Bronchial epithelial cell (primary cell): ENCODE results near the gene ENTR1. TPM values are rescaled to one million over a fixed set of nuclear protein-coding genes. Genes with fewer than 3 reads are reported as not detected.
A peak's percentile ranks its signal among the peaks of the same experiment; 100 is the strongest.

ENCODE experiments used
- DNase-seq: peaks from one replicate; pipeline ENCODE4 v3.0.0-alpha.2; 2010; ENCODE audit warnings: low read depth
- FAIRE-seq: peaks from 2 replicates; lab custom pipeline; 2011; peaks lifted over from hg19 to GRCh38; lab: Jason Lieb, UNC
- H3K27me3 ChIP-seq: 2 replicates; pipeline ENCODE4 v1.5.1; 2011; ENCODE audit warnings: low read length; ENCODE audit not compliant: control insufficient read depth, insufficient read depth
- H3K36me3 ChIP-seq: 2 replicates; pipeline ENCODE4 v1.5.1; 2011; ENCODE audit warnings: low read length; ENCODE audit not compliant: control insufficient read depth, insufficient read depth
- H3K4me3 ChIP-seq: 2 replicates; pipeline ENCODE4 v1.5.1; 2011; ENCODE audit warnings: mild to moderate bottlenecking, low read depth, low read length, control low read depth
- CTCF ChIP-seq: IDR thresholded peaks from 2 replicates; pipeline ENCODE4 v1.5.1; 2011; ENCODE audit warnings: mild to moderate bottlenecking, moderate library complexity, low read length, control low read depth, inconsistent platforms; ENCODE audit not compliant: insufficient read depth, severe bottlenecking
- total RNA-seq: library from RNA; depleted of rRNA; stranded (reverse); fragments of >200 nt; gene quantifications from 2 replicates; pipeline ENCODE4 v1.2.1, GENCODE V29; 2014

The ENTR1 gene
- total RNA-seq, 1 donor from 2014 or later = 89.0 TPM

GRCh38 chr9:136418182-136419091 is 8.0 kb upstream of the ENTR1 start:
- no peak for TF ChIP-seq CTCF
- Histone ChIP-seq H3K4me3 (no peak overlapping the region), H3K27me3 (no peaks in the 10 kb centered on the region), H3K36me3 (peaks cover 53% of the 10 kb centered on the region)
- DNase-seq (no peak), FAIRE-seq (no peak)

- H3K4me3 ChIP-seq = no peak overlapping the region
- no peak for TF ChIP-seq CTCF
- DNase-seq (no peak), FAIRE-seq (no peak)
- H3K36me3 ChIP-seq = peaks cover 51% of the 10 kb centered on the region
- H3K27me3 ChIP-seq = no peaks in the 10 kb centered on the region
Observed at GRCh38 chr9:136416914-136417313, 6.5 kb upstream of the ENTR1 start.

DNA sequence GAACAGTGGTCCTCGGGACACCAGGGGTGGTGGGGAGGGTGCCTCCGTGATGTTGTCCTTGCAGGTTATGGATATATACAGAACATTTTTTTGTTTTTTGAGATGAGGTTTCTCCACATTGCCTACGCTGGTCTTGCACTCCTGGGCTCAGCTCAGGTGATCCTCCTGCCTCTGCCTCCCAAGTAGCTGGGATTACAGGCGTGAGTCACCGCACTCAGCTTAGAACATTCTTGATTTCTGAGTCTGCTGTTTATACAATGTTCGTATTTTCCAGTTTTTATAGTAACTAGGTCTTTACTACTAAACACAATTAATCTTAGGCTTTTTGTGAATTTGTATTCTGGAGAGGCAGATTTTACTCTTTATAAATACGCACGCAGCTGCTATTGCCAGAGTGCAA is 6.0 kb upstream of the ENTR1 start:
- DNase-seq = no peak
- Histone ChIP-seq H3K27me3 (no peaks in the 10 kb centered on the region), H3K36me3 (peaks cover 48% of the 10 kb centered on the region), H3K4me3 (no peak overlapping the region)
- no peak for FAIRE-seq
- no peak for TF ChIP-seq CTCF

- Histone ChIP-seq H3K27me3 (no peaks in the 10 kb centered on the region), H3K36me3 (peaks cover 33% of the 10 kb centered on the region), H3K4me3 (no peak overlapping the region)
- DNase-seq = no peak
- TF ChIP-seq CTCF = no peak
- peak; percentile 43 for FAIRE-seq
Observed at GRCh38 chr9:136412962-136413361, 2.5 kb upstream of the ENTR1 start.

DNA sequence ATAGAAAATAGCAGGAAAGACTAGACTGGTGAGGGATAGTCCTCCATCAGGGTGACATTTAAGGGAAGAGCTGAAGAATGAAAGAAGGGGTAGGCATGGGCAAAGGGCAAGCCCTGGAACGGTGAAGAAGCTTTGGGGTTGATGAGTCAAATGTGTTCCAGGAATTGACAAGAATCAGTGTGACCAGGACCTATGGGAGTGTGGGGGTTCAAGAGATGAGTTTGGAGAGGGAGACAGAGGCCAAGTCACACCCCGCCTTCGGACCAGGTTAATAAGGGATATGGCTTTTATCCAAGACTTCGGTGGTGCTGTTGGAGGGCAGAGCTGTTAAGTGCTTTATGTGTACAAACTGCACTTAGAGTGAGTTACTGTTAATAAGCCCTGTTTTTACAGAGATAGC is 964 bp upstream of the ENTR1 start:
- no peak for TF ChIP-seq CTCF

More for the DNA sequence above, 964 bp upstream of the ENTR1 start:
- no peak for FAIRE-seq
- no peak for DNase-seq
- Histone ChIP-seq H3K27me3 (no peaks in the 10 kb centered on the region), H3K4me3 (peak overlapping the region; percentile 96), H3K36me3 (peaks cover 36% of the 10 kb centered on the region)
